ENCODE data around the gene KRTAP17-1. TPM values are rescaled to one million over a fixed set of nuclear protein-coding genes. Genes with fewer than 3 reads are reported as not detected.

The KRTAP17-1 gene
- polyA plus RNA-seq, 1 donor (not counting 4 experiments of a cell fraction or from before 2014, with no cell fraction given), result not detected

DNA sequence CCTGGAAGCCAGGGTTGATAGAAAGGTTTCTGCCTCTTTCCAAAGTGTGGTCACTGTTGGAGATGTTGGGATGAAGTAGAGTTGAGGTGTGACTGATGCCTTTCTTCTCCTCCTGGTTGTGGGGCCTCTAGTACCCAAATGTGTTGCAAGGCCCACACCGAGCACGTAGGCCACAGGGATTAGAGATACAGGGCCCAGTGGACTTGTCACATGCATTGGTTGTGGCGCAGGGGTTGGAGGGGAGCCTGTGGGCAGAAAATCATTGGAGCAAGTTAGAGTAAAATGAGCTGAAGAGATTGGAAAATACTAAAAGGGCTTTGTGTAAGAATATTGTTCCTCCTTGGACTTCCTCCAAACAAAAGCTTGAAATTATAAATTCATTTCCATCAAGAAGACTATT is 30.5 kb upstream of the KRTAP17-1 start:
- H4K20me1 ChIP-seq (ENCODE audit: control insufficient read depth, extremely low read depth, insufficient read depth, low read length), result no peaks in the 10 kb centered on the region
- dilution Hi-C loops (cut with MboI; ENCODE audit: extremely low pct_ligation_motif_present, low sequenced_read_pairs), result no loop called here
- no peak for FAIRE-seq

DNA sequence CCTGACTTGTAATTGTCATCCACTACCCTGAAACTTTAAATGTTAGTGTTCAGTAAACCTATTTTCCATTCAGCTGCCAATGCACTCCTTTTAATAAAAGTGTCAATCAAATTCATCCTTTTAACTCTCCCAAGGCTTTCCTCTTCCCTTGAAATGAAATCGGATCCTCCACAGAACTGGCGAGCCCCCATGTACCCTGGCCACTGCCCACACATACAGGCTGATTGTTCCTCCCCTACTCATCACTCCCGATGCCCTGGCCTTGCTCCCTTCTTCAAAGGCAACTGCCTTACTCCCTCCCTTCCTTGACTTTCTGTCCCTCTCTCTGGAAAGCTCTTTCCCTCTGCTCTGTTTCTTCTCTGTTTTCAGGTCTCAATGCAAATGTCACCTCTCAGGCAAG is 27.5 kb upstream of the KRTAP17-1 start:
- no peak overlapping the region for H3K9ac ChIP-seq (ENCODE audit: control insufficient read depth, extremely low read depth, insufficient read depth, low read length)
- TF ChIP-seq, protein P1, sequence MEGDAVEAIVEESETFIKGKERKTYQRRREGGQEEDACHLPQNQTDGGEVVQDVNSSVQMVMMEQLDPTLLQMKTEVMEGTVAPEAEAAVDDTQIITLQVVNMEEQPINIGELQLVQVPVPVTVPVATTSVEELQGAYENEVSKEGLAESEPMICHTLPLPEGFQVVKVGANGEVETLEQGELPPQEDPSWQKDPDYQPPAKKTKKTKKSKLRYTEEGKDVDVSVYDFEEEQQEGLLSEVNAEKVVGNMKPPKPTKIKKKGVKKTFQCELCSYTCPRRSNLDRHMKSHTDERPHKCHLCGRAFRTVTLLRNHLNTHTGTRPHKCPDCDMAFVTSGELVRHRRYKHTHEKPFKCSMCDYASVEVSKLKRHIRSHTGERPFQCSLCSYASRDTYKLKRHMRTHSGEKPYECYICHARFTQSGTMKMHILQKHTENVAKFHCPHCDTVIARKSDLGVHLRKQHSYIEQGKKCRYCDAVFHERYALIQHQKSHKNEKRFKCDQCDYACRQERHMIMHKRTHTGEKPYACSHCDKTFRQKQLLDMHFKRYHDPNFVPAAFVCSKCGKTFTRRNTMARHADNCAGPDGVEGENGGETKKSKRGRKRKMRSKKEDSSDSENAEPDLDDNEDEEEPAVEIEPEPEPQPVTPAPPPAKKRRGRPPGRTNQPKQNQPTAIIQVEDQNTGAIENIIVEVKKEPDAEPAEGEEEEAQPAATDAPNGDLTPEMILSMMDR (optimal IDR thresholded peaks at IDR 0.05 in 1 of 3, IDR thresholded peaks at IDR 0.05 in 1 of 3, conservative IDR thresholded peaks at IDR 0.05 in 1 of 3; ENCODE audit: extremely low read depth in 1 of 3, insufficient read depth in 2 of 3, low read length in 3 of 3), result no peak
- no peak for TF ChIP-seq EZH2 (IDR thresholded peaks at IDR 0.05; ENCODE audit: low read length)
- dilution Hi-C loops (cut with MboI; ENCODE audit: extremely low pct_ligation_motif_present, low sequenced_read_pairs), result no loop called here
- DNase-seq (ENCODE audit: low read depth, low spot score) (no peak), FAIRE-seq (no peak)
- no peak overlapping the region for H3K4me2 ChIP-seq (ENCODE audit: control insufficient read depth, extremely low read depth, insufficient read depth, low read depth, low read length)
- H3K9me3 ChIP-seq (ENCODE audit: control insufficient read depth, low read depth, low read length), result no peaks in the 10 kb centered on the region
- H2AFZ ChIP-seq (ENCODE audit: control insufficient read depth, low read length), result no peak overlapping the region
- no peak overlapping the region for H3K27ac ChIP-seq (ENCODE audit: control insufficient read depth, insufficient read depth, low read length)
- no peak overlapping the region for H3K4me3 ChIP-seq (ENCODE audit: control insufficient read depth in 2 of 3, extremely low read depth in 1 of 3, insufficient read depth in 2 of 3, low read depth in 1 of 3, low read length in 3 of 3)
- no peaks in the 10 kb centered on the region for H3K36me3 ChIP-seq (ENCODE audit: control insufficient read depth in 2 of 2, extremely low read depth in 1 of 2, insufficient read depth in 2 of 2, low read length in 2 of 2)
- no peaks in the 10 kb centered on the region for H3K27me3 ChIP-seq (ENCODE audit: control insufficient read depth, extremely low read depth, insufficient read depth, low read length)
- no peaks in the 10 kb centered on the region for H4K20me1 ChIP-seq (ENCODE audit: control insufficient read depth, extremely low read depth, insufficient read depth, low read length)
- peaks cover 22% of the 10 kb centered on the region for H3K4me1 ChIP-seq (ENCODE audit: control insufficient read depth, extremely low read depth, insufficient read depth, low read length)
- H3K9me1 ChIP-seq (ENCODE audit: control insufficient read depth, extremely low read depth, insufficient read depth, low read length), result no peaks in the 10 kb centered on the region
- H3K79me2 ChIP-seq (ENCODE audit: control insufficient read depth, insufficient read depth, low read length), result no peaks in the 10 kb centered on the region

More for the DNA sequence above, 30.5 kb upstream of the KRTAP17-1 start:
- Histone ChIP-seq H3K9me3 (ENCODE audit: control insufficient read depth, low read depth, low read length) (no peaks in the 10 kb centered on the region), H3K79me2 (ENCODE audit: control insufficient read depth, insufficient read depth, low read length) (no peaks in the 10 kb centered on the region), H3K9me1 (ENCODE audit: control insufficient read depth, extremely low read depth, insufficient read depth, low read length) (no peaks in the 10 kb centered on the region), H3K27me3 (ENCODE audit: control insufficient read depth, extremely low read depth, insufficient read depth, low read length) (no peaks in the 10 kb centered on the region), H3K36me3 (ENCODE audit: control insufficient read depth in 2 of 2, extremely low read depth in 1 of 2, insufficient read depth in 2 of 2, low read length in 2 of 2) (no peaks in the 10 kb centered on the region), H3K9ac (ENCODE audit: control insufficient read depth, extremely low read depth, insufficient read depth, low read length) (no peak overlapping the region), H3K4me3 (ENCODE audit: control insufficient read depth in 2 of 3, extremely low read depth in 1 of 3, insufficient read depth in 2 of 3, low read depth in 1 of 3, low read length in 3 of 3) (no peak overlapping the region), H2AFZ (ENCODE audit: control insufficient read depth, low read length) (no peak overlapping the region), H3K4me2 (ENCODE audit: control insufficient read depth, extremely low read depth, insufficient read depth, low read depth, low read length) (no peak overlapping the region), H3K4me1 (ENCODE audit: control insufficient read depth, extremely low read depth, insufficient read depth, low read length) (peaks cover 20% of the 10 kb centered on the region), H3K27ac (ENCODE audit: control insufficient read depth, insufficient read depth, low read length) (no peak overlapping the region)
- TF ChIP-seq, protein P1 (optimal IDR thresholded peaks at IDR 0.05 in 1 of 3, IDR thresholded peaks at IDR 0.05 in 1 of 3, conservative IDR thresholded peaks at IDR 0.05 in 1 of 3; ENCODE audit: extremely low read depth in 1 of 3, insufficient read depth in 2 of 3, low read length in 3 of 3), result no peak
- no peak for TF ChIP-seq EZH2 (IDR thresholded peaks at IDR 0.05; ENCODE audit: low read length)
- no peak for DNase-seq (ENCODE audit: low read depth, low spot score)

Measured in keratinocyte (primary cell).